T47D (cell line): ENCODE measurements around the gene C11orf65.
"Not testable (repeated sequence)": the region's sequence is repeated elsewhere in the genome, so short reads cannot be mapped to it uniquely, and the experiment has no call there.

Experiments
- DNase-seq, 2 experiments: peaks; one replicate each; pipeline versions ENCODE4 v3.0.0 to v3.0.0-alpha.2; 2011 to 2012; ENCODE audit warnings: low read depth in 1 of 2, low spot score in 1 of 2
- JUND ChIP-seq: IDR thresholded peaks from 2 replicates; pipeline ENCODE4 v1.6.1; 2012; ENCODE audit warnings: low read depth
- in situ Hi-C: cut with HindIII; loops from 2 replicates; pipeline ENCODE4 v1.10.0; 2016; ENCODE audit warnings: low sequenced_read_pairs, low pct_unique_long_range_greater_than_20kb

The C11orf65 gene

GRCh38 chr11:108435066-108435465 lies 32.3 kb downstream of the C11orf65 start:
- DNase-seq: no peak
- TF ChIP-seq JUND: no peak
- in situ Hi-C loops: no loop called here

- DNase-seq: no peak
- in situ Hi-C loops: no loop called here
- no peak for TF ChIP-seq JUND
Observed at GRCh38 chr11:108432783-108433182, 34.5 kb downstream of the C11orf65 start.

GRCh38 chr11:108431997-108432396 lies 35.3 kb downstream of the C11orf65 start:
- no peak for TF ChIP-seq JUND
- DNase-seq: no peak
- in situ Hi-C loops: no loop called here

GRCh38 chr11:108431370-108431769 lies 36.0 kb downstream of the C11orf65 start:
- no peak for TF ChIP-seq JUND
- no peak for DNase-seq
- in situ Hi-C loops: no loop called here

GRCh38 chr11:108417551-108417950 lies 49.8 kb downstream of the C11orf65 start:
- in situ Hi-C loops: not testable (repeated sequence)
- DNase-seq: peak in 1 of 2 experiments; percentile 80

GRCh38 chr11:108414958-108415357 lies 52.4 kb downstream of the C11orf65 start:
- DNase-seq: no peak
- TF ChIP-seq JUND: no peak
- in situ Hi-C loops: no loop called here

- in situ Hi-C loops: no loop called here
- no peak for TF ChIP-seq JUND
- DNase-seq: no peak
Observed at GRCh38 chr11:108405706-108406105, 61.6 kb downstream of the C11orf65 start.

GRCh38 chr11:108403052-108403451 lies 64.3 kb downstream of the C11orf65 start:
- no peak for DNase-seq
- in situ Hi-C loops: no loop called here
- TF ChIP-seq JUND: no peak

- DNase-seq: no peak
- in situ Hi-C loops: no loop called here
- no peak for TF ChIP-seq JUND
Observed at GRCh38 chr11:108402241-108402640, 65.1 kb downstream of the C11orf65 start.

- in situ Hi-C loops: no loop called here
- DNase-seq: no peak
- TF ChIP-seq JUND: no peak
Observed at GRCh38 chr11:108398439-108398838, 68.9 kb downstream of the C11orf65 start.

GRCh38 chr11:108396672-108397071 lies 70.7 kb downstream of the C11orf65 start:
- in situ Hi-C loops, DNase-seq: not testable (repeated sequence)

GRCh38 chr11:108394744-108395284 lies 72.5 kb downstream of the C11orf65 start:
- in situ Hi-C loops: no loop called here
- TF ChIP-seq JUND: no peak
- no peak for DNase-seq

GRCh38 chr11:108393046-108393445 lies 74.3 kb downstream of the C11orf65 start:
- no peak for TF ChIP-seq JUND
- no peak for DNase-seq
- in situ Hi-C loops: no loop called here

GRCh38 chr11:108392353-108392752 lies 75.0 kb downstream of the C11orf65 start:
- no peak for TF ChIP-seq JUND
- in situ Hi-C loops: no loop called here
- DNase-seq: no peak
